Smooth muscle cell (in vitro differentiated cells): ENCODE data around the gene NTRK3. TPM values are rescaled to one million over a fixed set of nuclear protein-coding genes. Genes with fewer than 3 reads are reported as not detected.

Experiments used
- DNase-seq: peaks from one replicate; lab custom pipeline; 2025; ENCODE audit not compliant: unreplicated experiment; lab: John Stamatoyannopoulos, UW
- H2AFZ ChIP-seq: fragments of 200-600 bp; sonication (generic); 2 replicates; pipeline ENCODE4 v1.6.0; 2016; ENCODE audit warnings: antibody characterized with exemption, low read depth, mild to moderate bottlenecking
- H3F3A ChIP-seq: fragments of 200-600 bp; sonication (generic); 2 replicates; pipeline ENCODE4 v1.6.0; 2017; ENCODE audit warnings: antibody characterized with exemption, low read depth
- H3K27ac ChIP-seq: fragments of 200-600 bp; sonication (generic); 2 replicates; pipeline ENCODE4 v1.5.1; 2016; ENCODE audit warnings: low read depth, mild to moderate bottlenecking
- H3K27me3 ChIP-seq: fragments of 200-600 bp; sonication (generic); 2 replicates; pipeline ENCODE4 v1.6.1; 2016; ENCODE audit warnings: low read depth, mild to moderate bottlenecking
- H3K36me3 ChIP-seq: fragments of 200-600 bp; sonication (generic); 2 replicates; pipeline ENCODE4 v1.5.1; 2016; ENCODE audit warnings: low read depth
- H3K4me1 ChIP-seq: fragments of 200-600 bp; sonication (generic); 2 replicates; pipeline ENCODE4 v1.5.1; 2016; ENCODE audit warnings: low read depth
- H3K4me2 ChIP-seq: fragments of 200-600 bp; sonication (generic); 2 replicates; pipeline ENCODE4 v1.6.0; 2016; ENCODE audit warnings: mild to moderate bottlenecking
- H3K4me3 ChIP-seq: fragments of 200-600 bp; sonication (generic); 2 replicates; pipeline ENCODE4 v1.5.1; 2016; ENCODE audit warnings: mild to moderate bottlenecking
- H3K79me2 ChIP-seq: fragments of 200-600 bp; sonication (generic); 2 replicates; pipeline ENCODE4 v1.6.0; 2016; ENCODE audit warnings: low read depth, mild to moderate bottlenecking
- H3K9ac ChIP-seq: fragments of 200-600 bp; sonication (generic); 2 replicates; pipeline ENCODE4 v1.6.0; 2016; ENCODE audit warnings: low read depth
- H3K9me3 ChIP-seq: fragments of 200-600 bp; sonication (generic); replicated peaks from 2 replicates; pipeline ENCODE4 v1.5.1; 2016; ENCODE audit warnings: low read depth
- H4K20me1 ChIP-seq: fragments of 200-600 bp; sonication (generic); 2 replicates; pipeline ENCODE4 v1.6.0; 2016; ENCODE audit warnings: low read depth
- WGBS: methylation state at CpG from one replicate; pipeline ENCODE4 v1.1.7; 2016; ENCODE audit warnings: low lambda C conversion rate; 5-methylcytosine and 5-hydroxymethylcytosine counted together
- polyA plus RNA-seq: library from polyadenylated mRNA; unstranded; fragments of >200 nt; fragmentation: Nextera tagmentation; extraction: Ambion mirVana; gene quantifications from 2 replicates; pipeline ENCODE4 v1.2.1, GENCODE V29; 2016
- total RNA-seq: library from RNA; depleted of rRNA; stranded (reverse); fragments of >200 nt; gene quantifications from 2 replicates; pipeline ENCODE4 v1.2.3, GENCODE V29; 2014
- TF ChIP-seq, protein P1 (sequence below): fragments of 200-600 bp; sonication (generic); IDR thresholded peaks from 2 replicates; pipeline ENCODE4 v1.5.1; 2017; ENCODE audit warnings: borderline replicate concordance, mild to moderate bottlenecking, antibody characterized with exemption; ENCODE audit not compliant: insufficient read depth, poor library complexity, severe bottlenecking

Gene NTRK3
- total and polyA plus RNA-seq, 2 experiments from 2014 or later = 3.3 to 3.5 TPM

DNA sequence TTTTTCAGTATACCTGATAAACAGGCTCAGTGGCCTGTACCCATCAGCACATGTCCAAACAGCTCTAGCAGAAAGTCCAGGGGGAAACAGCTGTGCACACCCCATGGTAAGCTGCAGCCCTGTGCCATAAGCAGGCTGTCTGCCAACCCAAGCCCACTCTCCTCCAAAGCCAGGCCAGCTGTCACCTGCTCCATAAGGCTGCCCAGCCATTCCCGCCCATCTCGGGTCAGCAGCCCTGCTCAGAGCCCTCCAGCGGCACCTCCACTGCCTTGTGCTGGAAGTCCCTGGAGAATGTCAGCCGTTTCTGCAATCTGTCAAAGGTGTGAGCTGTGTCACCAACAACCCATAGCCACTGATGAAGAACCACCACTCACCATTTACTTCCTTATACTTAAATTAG is 82.0 kb downstream of the NTRK3 start:
- Histone ChIP-seq H4K20me1 (no peaks in the 10 kb centered on the region), H3F3A (no peaks in the 10 kb centered on the region), H3K4me2 (no peak overlapping the region), H3K27me3 (no peaks in the 10 kb centered on the region), H3K4me3 (no peak overlapping the region), H3K79me2 (no peaks in the 10 kb centered on the region), H3K9ac (no peak overlapping the region), H2AFZ (no peak overlapping the region), H3K9me3 (no peaks in the 10 kb centered on the region), H3K27ac (no peak overlapping the region), H3K36me3 (no peaks in the 10 kb centered on the region), H3K4me1 (no peaks in the 10 kb centered on the region)
- TF ChIP-seq, protein P1, sequence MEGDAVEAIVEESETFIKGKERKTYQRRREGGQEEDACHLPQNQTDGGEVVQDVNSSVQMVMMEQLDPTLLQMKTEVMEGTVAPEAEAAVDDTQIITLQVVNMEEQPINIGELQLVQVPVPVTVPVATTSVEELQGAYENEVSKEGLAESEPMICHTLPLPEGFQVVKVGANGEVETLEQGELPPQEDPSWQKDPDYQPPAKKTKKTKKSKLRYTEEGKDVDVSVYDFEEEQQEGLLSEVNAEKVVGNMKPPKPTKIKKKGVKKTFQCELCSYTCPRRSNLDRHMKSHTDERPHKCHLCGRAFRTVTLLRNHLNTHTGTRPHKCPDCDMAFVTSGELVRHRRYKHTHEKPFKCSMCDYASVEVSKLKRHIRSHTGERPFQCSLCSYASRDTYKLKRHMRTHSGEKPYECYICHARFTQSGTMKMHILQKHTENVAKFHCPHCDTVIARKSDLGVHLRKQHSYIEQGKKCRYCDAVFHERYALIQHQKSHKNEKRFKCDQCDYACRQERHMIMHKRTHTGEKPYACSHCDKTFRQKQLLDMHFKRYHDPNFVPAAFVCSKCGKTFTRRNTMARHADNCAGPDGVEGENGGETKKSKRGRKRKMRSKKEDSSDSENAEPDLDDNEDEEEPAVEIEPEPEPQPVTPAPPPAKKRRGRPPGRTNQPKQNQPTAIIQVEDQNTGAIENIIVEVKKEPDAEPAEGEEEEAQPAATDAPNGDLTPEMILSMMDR = no peak
- no peak for DNase-seq
- 83% methylated on average over 4 of the region's 4 CpGs for WGBS

DNA sequence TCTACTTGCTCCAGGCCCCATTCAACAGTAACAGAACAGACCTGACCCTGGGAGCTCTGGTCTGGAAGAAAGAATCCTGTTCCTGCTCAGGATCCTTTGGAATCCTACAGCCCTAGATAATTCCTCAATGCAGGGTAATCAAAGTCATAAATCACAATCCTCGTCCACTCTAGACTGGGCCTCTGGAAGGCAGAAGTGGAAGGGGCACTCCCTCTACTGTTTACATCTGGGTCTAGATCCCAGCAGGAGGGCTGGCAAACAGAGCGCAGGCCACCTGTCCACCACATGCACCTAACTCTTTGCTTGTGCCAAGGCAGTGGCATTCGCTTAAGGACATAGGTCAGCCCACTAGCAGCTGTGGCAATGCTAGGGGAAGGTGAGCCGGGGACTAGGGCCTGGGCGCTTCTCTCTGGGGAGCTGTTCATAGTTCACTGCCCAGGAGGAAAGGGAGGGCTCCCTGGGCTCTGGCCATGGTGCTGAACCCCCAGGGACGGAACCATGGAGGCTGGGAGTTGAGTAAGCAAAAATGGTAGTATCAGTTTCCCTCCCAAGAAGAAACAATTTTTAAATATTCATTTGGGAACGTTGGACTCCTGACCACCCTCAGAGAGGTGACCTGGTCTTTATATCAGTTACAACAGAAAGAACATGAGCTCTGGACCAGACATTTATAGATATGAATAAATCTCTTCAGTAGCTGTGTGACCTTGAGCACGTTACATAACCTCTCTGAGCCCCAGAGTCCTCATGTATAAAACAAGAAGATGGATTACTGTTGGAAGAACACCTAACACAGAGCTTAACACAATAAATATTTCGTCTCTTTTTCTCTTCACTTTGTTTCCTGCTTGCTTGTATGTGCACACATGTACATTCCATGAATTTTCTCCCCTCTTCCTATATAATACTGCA is 90.2 kb downstream of the NTRK3 start:
- WGBS = 43% methylated on average over 9 of the region's 9 CpGs
- TF ChIP-seq, protein P1 = no peak
- Histone ChIP-seq H3K27me3 (peaks cover 4% of the 10 kb centered on the region), H3K4me1 (no peaks in the 10 kb centered on the region), H3K36me3 (no peaks in the 10 kb centered on the region), H3F3A (no peaks in the 10 kb centered on the region), H3K9ac (no peak overlapping the region), H4K20me1 (no peaks in the 10 kb centered on the region), H2AFZ (no peak overlapping the region), H3K9me3 (no peaks in the 10 kb centered on the region), H3K79me2 (no peaks in the 10 kb centered on the region), H3K27ac (no peak overlapping the region), H3K4me3 (no peak overlapping the region), H3K4me2 (no peak overlapping the region)
- DNase-seq = peak; percentile 12

- Histone ChIP-seq H3K4me1 (no peaks in the 10 kb centered on the region), H3K9me3 (no peaks in the 10 kb centered on the region), H3F3A (no peaks in the 10 kb centered on the region), H3K4me3 (no peak overlapping the region), H2AFZ (no peak overlapping the region), H3K9ac (no peak overlapping the region), H3K4me2 (no peak overlapping the region), H4K20me1 (no peaks in the 10 kb centered on the region), H3K27me3 (peaks cover 4% of the 10 kb centered on the region), H3K27ac (no peak overlapping the region), H3K36me3 (no peaks in the 10 kb centered on the region), H3K79me2 (no peaks in the 10 kb centered on the region)
- DNase-seq = no peak
- WGBS = 64% methylated on average over 2 of the region's 2 CpGs
- TF ChIP-seq, protein P1 = no peak
Observed at GRCh38 chr15:88161636-88162035, 94.9 kb downstream of the NTRK3 start.
